HG03097 (cell line): ENCODE results near the gene SLC6A11.

Experiments
- ATAC-seq: cut with Tn5 transposase; IDR thresholded peaks from one replicate; pipeline ENCODE4 v1.9.1; 2021; ENCODE audit not compliant: unreplicated experiment, low FRiP score

The SLC6A11 gene

DNA sequence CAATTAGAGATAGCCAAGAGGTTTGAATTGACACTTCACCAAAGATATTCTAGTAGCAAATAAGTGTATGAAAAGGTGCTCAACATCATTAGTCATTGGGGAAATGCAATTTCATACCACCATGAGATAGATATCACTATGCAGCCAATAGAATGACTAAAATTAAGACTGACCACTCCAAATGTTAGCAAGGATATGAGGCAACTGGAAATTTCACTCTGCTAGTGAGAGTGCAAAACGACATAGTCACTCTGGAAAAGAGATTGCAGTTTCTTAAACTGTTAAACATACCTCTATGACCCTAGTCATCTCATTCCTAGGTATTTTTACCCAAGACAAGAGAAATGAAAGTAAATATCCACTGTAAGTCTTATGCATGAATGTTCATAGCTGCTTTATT is 27.6 kb upstream of the SLC6A11 start:
- no peak for ATAC-seq

DNA sequence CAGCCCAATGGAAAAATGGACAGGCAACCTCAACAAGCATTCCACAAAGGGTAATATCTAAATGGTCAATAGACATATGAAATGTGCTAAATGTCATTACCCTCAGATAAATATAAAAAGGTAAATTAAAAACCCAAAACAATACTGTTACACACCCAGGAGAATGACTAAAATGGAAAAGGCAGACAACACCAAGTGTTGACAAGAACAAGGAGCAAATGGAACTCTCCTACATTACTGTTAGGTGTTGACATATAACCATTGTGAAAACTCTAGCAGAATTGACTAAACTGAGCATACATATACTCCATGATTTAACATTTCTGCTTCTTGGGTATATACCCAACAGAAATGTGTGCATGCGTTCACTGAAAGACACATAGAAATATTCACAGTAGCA is 25.3 kb upstream of the SLC6A11 start:
- ATAC-seq = no peak

DNA sequence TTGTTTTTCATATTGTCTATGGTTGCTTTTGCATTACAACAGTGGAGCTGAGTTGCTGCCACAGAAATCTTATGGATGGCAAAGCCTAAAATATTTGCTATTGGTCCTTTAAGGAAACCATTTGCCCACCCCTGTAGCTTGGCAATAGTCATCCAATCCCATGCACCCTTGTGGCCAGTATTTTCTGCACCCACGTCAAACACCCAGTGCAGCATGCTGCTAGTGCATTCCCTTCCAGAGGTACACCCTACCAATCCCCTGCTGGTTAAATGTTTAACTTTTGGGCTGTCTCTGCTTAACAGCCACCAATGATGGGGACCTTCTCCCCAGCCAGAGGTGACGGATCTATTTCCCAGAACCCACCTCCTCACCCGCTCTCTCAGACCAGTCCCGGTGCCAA is 23.8 kb upstream of the SLC6A11 start:
- ATAC-seq = no peak

DNA sequence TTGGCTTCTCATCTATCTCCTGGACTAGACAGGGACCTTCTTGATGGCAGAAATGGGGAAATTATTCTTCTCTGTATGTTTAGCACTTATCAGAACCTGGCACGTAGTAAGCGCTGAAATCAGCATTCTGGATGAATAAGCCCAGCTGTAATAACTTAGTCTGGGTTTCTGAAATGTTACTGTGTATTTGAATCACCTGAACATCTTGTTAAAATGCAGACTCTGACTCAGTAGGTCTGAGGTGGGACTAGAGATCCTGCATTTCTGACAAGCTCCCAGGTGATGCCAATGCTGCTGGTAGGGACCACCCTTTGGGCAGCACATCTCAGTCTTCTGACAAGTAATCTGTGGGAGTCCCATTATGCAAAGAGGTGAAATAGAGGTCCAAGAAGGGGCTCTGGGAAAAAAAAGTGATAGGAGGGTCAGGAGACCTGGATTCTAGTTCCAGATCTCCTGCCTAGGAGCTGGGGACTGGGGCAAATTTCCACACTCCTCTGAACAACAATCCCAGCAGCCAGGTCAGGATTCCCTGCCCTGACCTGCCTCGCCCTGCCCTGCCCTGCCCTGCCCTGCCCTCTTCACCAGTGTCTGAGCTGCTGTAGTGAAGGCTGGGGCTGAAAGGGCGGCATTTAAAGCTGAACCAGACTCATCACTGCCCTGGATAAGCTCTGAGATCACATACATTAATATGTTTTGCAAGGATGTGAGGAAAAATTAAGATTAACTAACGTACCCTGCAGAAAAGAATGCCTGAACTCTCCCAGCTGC is 17.2 kb upstream of the SLC6A11 start:
- no peak for ATAC-seq

DNA sequence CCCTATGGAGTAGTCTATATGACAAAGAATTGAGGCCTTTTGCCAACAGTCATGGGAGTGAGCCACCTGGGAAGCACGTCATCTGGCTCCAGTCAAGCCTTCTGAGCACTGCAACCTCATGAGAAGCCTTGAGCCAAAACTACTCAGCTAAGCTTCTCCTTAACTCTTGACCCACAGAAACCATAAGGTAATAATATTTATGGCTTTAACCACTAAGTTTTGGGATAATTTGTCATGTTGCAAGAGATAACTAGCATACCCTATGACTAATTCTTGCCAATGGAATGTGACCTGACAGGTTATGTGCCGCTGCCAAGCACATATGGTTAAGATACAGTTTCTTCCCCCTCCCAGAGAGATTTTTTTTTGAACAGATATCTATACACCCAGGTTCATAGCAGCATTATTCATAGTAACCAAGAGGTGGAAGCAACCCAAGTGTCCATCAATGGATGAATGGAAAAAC is 11.8 kb upstream of the SLC6A11 start:
- no peak for ATAC-seq

DNA sequence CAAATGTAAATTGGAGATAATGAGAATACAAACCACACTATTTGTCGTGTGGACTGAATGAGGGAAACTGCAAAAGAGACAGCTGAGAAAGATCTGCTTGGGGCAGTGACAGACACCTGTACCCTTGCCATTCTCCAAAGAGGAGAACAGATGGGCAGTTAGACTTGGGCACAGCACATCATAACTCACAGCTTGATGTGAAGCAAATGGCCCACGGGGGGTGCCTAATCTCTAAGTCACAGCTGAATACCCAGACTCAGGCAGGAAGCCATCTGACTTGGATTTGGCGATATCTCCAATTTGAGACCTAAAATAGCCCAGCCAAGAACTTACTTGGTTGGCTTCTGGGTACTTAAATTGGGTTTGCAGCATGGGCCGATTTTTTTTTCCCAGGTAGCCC is 10.0 kb upstream of the SLC6A11 start:
- ATAC-seq = no peak

DNA sequence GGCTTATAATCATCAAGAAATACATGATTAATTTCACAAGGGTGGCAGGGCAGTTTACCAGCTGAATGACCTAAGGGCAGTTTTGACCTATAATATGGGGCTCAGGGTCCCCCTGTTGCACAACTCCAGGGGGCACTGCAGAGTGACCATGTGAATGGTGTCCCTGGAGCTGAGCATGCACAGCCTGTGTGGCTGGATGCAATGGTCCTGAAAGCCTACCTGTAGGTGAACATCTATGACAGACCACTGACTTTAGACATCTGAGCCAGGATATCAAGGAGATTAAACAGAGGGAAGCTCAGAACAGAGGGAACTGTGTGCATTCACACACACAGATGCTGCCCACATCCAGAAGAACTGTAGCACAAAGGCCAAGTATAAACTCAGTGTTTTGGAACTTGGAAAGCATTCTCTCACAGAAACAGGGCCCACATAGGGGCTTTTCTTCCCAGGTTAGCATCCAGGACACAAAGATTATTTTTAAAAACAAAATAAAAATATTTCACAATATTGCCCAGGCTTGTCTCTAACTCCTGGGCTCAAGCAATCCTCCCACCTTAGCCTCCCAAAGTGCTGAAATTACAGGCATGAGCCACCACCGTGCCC is 7.8 kb upstream of the SLC6A11 start:
- no peak for ATAC-seq

DNA sequence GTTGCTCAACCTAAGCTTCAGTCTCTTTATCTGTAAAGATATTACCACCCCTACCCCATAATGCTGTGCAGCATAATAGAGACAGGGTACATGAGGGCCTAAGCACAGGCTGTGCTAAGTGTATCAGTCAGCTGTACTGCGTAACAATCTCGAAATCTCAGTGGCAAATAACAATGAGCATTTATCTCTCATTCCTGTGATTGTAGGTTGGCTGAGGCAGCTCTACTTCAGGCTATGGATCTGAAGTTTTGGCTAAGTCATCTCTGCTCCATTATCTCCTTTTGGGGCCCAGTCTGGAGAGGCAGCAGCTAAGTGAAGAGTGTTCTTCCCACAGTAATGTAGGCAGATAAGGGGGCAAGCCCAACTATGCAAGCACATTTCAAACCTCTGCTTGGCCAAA is 7.1 kb upstream of the SLC6A11 start:
- no peak for ATAC-seq

DNA sequence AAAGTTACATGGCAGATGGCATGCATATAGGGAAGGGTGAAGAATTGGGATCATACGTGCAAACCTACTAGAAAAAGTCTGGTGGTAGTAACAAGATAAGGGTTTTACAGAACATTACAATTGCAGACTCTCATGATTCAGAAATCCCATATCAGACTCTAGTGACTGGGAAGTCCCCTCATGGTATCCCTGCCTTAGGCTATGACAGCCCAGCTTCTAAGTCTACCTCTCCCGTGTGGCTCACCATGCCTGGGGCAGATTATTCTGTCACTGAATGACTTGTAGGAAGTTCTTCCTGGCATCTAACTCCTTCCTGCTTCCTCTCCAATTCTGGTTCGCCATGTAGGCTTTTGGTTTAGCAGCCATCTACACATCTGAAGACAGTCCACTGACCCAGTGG is 5.7 kb upstream of the SLC6A11 start:
- ATAC-seq = no peak

DNA sequence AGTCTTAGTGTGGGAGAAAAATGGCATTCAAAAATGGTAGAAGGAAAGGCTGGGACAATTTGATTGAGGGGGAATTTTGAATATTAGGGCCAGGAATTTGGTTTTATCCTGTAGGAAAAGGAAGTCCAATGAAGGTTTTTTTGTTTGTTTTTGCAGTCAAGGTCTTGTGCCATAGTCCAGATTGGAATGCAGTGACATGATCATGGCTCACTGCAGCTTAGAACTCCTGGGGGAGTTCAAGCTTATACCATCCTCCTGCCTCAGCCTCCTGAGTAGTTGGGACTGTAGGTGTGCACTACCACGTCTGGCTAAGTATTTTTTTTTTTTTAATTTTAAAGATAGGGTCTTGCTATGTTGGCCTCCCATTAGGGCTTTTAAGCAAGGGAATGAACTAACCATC is 2.6 kb upstream of the SLC6A11 start:
- ATAC-seq = no peak

DNA sequence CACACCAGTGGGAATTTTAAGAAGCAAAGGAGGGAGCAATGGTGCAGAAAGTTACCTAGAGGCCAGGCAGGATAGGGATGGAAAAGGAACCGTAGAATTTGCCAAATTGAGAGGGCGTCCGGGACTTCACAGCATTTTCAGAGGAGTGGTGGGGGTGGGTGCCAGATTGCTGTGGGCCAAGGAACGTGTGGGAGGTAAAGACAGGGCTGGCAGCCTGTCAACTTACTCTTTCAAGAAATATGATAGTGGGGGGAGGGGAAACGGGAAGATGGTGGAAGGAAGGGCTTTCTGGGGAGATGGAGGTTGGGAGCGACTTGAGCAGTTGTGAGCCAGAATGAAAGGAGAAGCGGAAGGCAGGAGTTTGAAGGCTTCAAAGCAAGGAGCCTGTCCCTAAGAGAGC is 1.4 kb upstream of the SLC6A11 start:
- no peak for ATAC-seq

DNA sequence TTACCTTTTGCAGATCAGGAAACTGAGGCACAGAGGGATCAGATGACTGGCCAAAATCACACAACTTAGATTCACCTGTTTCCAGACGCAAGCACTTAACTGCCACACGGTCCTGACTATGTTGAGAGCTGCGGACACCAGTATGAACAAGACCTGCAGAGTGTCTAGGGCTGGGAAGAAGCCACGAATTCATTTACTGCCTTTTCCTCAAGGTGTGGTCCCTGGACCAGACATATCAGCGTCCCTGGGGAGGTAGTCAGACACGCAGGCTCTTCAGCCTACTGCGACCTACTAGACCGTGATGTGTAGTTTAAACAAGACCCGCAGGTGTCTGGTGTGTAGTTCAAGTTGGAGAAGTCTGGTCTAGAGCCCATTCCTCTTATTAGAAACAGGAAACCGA is 541 bp upstream of the SLC6A11 start:
- no peak for ATAC-seq

DNA sequence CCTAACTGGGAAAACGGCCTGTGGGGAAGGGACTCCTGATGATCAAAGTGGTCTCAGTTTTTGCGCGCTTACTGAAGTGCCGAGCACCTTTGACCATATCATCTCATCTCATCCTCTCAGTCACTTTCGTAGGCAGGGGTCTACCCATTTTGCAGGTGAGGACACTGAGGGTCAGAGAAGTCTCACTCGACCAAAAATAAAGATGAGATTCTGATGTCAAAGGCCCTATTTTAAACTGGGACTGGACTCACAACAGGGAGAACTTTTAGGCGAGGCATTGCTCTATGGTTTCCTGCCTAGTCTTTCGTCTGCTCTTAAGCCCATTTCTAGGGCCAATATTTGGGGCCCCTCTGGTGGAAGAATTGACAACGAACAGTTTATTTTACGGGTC is 830 bp downstream of the SLC6A11 start:
- ATAC-seq = no peak

DNA sequence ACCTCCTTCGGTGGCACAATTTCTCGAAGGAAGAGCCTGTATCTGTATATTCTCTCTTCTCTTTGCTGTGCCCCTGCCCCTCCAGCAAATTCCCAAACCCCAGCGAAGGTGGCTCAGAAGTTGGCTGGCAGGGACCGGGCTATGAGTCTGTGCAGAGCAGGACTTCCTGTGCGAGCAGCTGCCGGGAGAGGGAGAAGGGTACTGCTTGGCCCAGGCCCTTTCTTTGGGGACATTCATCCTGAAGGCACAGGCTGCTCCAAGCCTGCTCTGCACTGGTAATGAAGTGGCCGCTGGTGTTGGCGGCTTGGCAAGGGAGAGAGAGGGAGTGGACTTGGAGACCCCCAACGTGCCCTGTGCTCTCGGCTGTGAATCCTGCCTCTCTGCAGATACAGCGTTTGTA is 1.5 kb downstream of the SLC6A11 start:
- ATAC-seq = no peak

DNA sequence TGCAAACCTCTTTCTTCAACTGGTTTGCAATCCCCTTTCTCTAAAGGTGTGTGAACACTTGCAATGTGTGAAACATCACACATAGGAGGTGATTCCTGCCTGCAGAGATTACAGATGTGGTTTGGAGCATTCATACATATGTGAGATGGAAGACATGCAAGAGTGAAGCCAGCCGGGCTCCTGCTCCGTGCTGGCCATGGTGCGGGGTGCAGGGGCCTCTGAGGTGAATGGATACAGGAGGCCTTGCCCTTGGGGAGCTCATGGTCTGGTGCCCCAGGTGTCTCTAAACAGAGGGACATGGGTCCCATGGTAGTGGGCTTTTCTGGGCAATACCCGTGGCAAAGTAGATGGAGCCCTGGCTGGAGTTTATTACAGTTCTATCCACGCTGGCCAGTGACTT is 6.0 kb downstream of the SLC6A11 start:
- ATAC-seq = no peak

DNA sequence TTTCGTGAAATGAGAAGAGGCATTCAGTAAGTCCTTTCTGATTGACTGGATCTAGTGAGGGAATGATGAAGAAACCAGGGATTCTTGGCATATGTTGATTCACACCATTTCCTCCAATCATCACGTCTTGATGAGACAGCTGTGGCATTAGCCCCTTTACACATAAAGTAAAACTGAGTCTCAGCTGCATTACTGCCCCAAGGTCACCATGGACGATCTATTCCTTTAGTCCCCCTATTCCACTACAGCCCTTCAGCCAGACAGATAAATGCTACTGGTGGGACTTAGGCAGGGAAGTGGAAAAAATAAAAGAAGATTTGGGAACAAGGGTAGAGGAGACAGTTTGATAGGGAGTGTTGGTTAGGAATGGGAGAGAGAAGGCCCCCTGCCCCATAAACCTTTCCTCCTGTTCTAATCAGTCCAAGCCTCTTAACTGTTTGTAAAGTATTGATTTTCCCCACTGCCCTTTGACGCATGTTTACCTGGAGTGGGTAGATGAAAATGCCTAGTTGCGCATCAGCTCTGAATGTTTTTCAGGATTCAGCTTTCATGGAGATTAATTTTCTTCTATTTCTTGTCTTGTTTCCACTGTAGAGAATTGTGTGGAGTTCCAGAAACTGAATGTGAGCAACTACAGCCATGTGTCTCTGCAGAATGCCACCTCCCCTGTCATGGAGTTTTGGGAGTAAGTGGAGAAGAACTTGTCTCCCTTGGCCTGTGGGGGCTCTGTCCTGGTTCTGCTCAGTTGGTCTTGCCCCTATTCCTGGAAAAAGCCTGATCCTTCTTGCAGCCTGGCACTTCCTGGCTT is 6.9 kb downstream of the SLC6A11 start:
- ATAC-seq = no peak

DNA sequence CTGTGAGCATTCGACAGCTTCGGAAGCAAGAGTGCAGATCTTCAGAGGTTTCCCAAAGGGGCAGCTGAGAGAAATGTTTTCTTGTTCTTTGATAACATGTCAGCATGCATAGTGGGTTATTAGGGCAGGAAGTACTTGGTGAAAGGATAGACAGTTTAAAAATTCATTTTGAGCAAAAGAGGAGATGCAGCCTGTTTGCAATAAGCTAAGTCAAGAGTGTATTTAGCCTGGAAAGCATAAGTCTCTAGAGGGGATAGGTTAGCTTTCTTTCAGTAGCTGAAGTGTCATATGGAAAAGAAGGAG is 7.4 kb downstream of the SLC6A11 start:
- no peak for ATAC-seq

DNA sequence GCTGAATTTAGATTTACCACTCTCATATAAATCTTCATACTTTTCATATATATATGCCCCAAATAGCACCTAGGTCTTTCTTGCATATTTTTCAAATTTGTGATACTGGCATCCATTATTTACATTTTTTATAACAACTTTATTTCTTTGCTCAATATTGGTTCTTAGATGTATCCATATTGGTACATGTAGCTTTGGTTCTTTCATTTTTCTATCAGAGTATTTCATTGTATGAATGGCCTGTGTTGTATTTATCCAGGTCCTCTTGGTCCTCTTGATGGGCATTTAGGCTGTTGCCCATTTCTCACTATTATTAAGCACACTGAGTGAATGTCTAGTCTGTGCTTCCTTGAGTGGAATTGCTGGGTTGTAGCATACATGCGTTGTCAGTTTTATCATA is 8.4 kb downstream of the SLC6A11 start:
- ATAC-seq = no peak

DNA sequence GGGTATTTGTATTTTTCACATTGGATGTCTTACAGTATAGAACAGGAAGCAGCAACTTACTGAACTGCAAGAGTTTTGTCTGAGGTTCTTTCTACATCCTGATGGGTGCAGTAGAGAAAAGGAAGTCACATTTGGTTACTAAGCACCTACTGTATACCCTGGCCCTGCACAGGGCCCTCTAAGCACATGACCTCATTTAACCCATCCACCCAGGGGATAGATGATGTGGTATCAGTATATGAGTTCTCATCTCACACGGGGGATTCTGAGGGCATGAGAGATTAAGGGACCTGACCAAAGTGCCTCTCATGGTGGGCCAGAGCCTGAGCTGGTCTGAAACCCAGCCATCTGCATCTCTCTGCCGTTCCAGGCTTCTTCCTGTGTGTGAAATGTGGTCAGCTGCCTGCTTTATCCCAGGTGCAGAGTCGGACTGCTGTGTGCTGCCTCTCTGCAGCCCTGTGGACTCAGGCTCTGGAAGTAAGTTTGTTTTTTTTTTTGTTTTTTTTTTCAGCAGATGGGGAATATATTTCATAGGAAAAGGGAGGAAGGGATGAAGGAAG is 17.9 kb downstream of the SLC6A11 start:
- no peak for ATAC-seq

DNA sequence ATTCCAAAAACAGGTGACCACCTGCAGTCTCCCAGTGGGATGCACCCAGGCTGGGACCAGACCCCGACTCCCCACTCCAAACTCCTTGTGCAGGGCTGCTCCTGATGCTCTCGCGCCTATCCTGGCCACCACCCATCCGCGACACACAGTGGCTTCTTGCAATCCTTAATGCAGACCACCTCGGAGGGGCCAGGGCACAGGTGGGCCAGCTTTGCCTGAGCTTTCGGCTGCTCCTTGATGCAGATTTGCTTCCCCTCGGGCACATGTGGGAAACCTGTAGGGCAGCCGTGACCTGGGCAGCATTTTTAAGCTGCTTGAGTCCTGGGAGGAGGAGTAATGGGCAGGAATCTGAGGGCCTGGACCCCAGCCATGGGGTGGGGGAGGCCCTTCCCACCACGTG is 18.9 kb downstream of the SLC6A11 start:
- ATAC-seq = no peak

DNA sequence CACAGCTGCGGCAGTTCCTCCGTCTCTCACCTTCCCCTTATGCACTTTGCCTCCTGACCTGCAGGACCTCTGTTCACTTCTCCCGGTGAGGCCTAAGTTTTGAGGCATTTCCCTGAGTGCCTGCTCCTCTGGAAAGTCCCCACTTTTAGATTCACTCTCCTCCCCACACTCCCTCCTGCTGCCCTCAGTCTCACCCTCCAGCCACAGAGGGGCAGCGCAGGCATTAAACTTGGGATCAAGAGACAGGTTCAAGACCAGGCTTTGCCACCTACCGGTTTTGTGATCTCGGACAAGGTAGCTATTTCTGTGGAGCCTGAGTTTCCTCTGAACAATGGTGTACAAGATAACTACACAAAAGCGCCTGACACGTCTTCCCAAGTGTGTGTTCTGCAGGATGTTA is 19.4 kb downstream of the SLC6A11 start:
- no peak for ATAC-seq

DNA sequence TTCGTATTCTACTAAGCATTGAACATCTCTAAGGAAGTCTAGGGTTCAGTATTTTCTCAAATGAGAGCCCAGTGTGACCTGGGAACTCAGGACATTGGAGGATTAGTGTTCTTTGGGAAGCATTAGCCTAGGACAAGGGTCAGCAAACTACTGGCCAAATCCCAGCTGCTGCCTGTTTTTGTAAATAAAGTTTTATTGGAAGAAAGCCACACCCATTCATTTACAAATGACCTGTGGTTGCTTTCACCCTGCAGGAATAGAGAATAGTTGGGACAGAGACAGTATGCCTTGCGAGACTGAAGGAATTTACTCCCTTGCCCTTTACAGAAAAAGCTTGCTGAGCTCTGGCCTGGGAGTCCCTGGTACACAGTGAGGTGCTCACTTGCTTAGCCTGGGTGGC is 20.6 kb downstream of the SLC6A11 start:
- ATAC-seq = no peak
